22Rv1 (cell line): Measurements from ENCODE around the gene ESPL1.

Source experiments
- CTCF ChIP-seq: fragments of 450-650 bp; IDR thresholded peaks from 2 replicates; pipeline ENCODE4 v1.5.1; 2017; ENCODE audit warnings: mild to moderate bottlenecking
- ZFX ChIP-seq: fragments of 450-650 bp; IDR thresholded peaks from 2 replicates; pipeline ENCODE4 v1.6.1; 2017; ENCODE audit warnings: antibody characterized with exemption, borderline replicate concordance

DNA sequence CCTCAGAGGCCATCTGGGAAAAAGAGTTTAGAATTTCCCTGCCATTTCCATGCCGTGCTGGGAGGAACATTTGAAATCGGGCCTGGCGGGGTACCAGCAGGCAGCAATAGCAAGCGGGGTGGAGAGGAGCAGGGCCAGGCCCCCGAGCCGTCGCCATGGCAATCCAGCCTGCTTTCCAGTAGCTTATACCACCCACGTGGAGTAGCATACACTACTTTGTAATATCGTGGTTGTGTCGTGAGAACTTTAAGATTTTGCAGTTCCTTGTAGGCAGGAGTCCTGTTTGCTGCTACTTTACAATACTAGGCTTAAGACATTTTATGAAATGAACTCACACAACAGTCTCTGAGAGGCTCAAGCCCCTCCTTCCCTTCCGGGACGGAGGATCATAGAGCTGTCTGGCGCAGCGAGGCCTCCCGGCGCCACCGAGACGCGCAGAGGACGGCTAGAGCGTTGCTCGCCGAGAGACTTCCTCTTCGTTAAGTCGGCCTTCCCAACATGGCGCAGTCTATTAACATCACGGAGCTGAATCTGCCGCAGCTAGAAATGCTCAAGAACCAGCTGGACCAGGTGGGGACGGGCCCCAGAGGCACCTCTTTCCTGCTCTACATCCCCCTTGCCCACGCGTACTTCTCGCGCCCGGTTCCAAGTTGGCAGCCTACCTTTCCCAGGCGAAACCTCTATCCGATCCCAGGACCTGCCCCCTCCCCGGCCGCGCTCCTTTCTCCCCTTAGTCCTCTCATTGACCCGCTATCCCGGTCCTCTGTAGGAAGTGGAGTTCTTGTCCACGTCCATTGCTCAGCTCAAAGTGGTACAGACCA lies 27.2 kb downstream of the ESPL1 start, which contains the start of gene PFDN5:
- no peak for TF ChIP-seq CTCF
- no peak for TF ChIP-seq ZFX
